A673 (cell line): Measurements from ENCODE around the gene ACSL5. TPM values are rescaled to one million over a fixed set of nuclear protein-coding genes. Genes with fewer than 3 reads are reported as not detected.
"Not testable (repeated sequence)": the region's sequence is repeated elsewhere in the genome, so short reads cannot be mapped to it uniquely, and the experiment has no call there.

Source experiments
- BruUV-seq: library from RNA; stranded (reverse); fragments of 400-500 nt; replicated peaks from 2 replicates; lab custom pipeline; 2021; lab: Mats Ljungman, UMichigan
- CTCF ChIA-PET: fragments of 300-600 bp; sonication (Branson Sonifier 250); formaldehyde crosslinking; loops from one replicate; lab custom pipeline; 2022; ENCODE audit warnings: antibody characterized with exemption; lab: Charles Lee
- POLR2A ChIA-PET: fragments of 300-600 bp; sonication (Branson Sonifier 250); formaldehyde crosslinking; loops from one replicate; lab custom pipeline; 2022; ENCODE audit warnings: antibody characterized with exemption; ENCODE audit not compliant: low non-redundant PET; lab: Charles Lee
- DNase-seq: peaks from one replicate; pipeline ENCODE4 v3.0.0-alpha.2; 2015; ENCODE audit warnings: low spot score
- H3K27ac ChIP-seq: fragments of 200-600 bp; sonication (generic); 2 replicates; pipeline ENCODE4 v1.5.1; 2016; ENCODE audit warnings: mixed run types, low read depth, mild to moderate bottlenecking, mixed read lengths, antibody characterized with exemption, low read length; ENCODE audit not compliant: poor library complexity, severe bottlenecking
- H3K27me3 ChIP-seq: fragments of 200-600 bp; sonication (generic); replicated peaks from 2 replicates; pipeline ENCODE4 v1.6.1; 2017; ENCODE audit warnings: mixed run types, low read depth, mild to moderate bottlenecking, mixed read lengths, antibody characterized with exemption, low read length; ENCODE audit not compliant: insufficient read depth, poor library complexity
- H3K36me3 ChIP-seq: fragments of 200-600 bp; sonication (generic); 2 replicates; pipeline ENCODE4 v1.6.1; 2016; ENCODE audit warnings: mixed run types, mild to moderate bottlenecking, mixed read lengths, antibody characterized with exemption, low read length; ENCODE audit not compliant: insufficient read depth, poor library complexity, severe bottlenecking
- H3K4me1 ChIP-seq: fragments of 200-600 bp; sonication (generic); 2 replicates; pipeline ENCODE4 v1.6.1; 2017; ENCODE audit warnings: mixed run types, mild to moderate bottlenecking, mixed read lengths, antibody characterized with exemption, low read length; ENCODE audit not compliant: insufficient read depth, poor library complexity, severe bottlenecking
- H3K4me3 ChIP-seq: fragments of 200-600 bp; sonication (generic); 2 replicates; pipeline ENCODE4 v1.5.1; 2016; ENCODE audit warnings: low read depth, mixed run types, mild to moderate bottlenecking, mixed read lengths, low read length; ENCODE audit not compliant: poor library complexity, severe bottlenecking
- H3K9me3 ChIP-seq: fragments of 200-600 bp; sonication (generic); 2 replicates; pipeline ENCODE4 v1.6.1; 2016; ENCODE audit warnings: mixed run types, low read depth, mild to moderate bottlenecking, mixed read lengths, antibody characterized with exemption, low read length; ENCODE audit not compliant: poor library complexity, severe bottlenecking
- EZH2 ChIP-seq: fragments of 200-600 bp; sonication (generic); IDR thresholded peaks from 2 replicates; pipeline ENCODE4 v1.6.1; 2017; ENCODE audit warnings: borderline replicate concordance, low read depth, mild to moderate bottlenecking, mixed read lengths, antibody characterized with exemption, low read length; ENCODE audit not compliant: poor library complexity, severe bottlenecking
- intact Hi-C: fragments of 100-400 bp; cut with micrococcal nuclease; formaldehyde crosslinking; loops from one replicate; pipeline ENCODE4 v1.10.0; 2022; ENCODE audit not compliant: unreplicated experiment
- total RNA-seq: library from RNA; stranded (reverse); gene quantifications from 2 replicates; pipeline ENCODE4 v1.2.3, GENCODE V29; 2021
- TF ChIP-seq, protein P1 (sequence below): fragments of 300-800, 200-600 bp; sonication (generic); conservative IDR thresholded peaks from 2 replicates; pipeline ENCODE4 v1.5.1; 2017; ENCODE audit warnings: low read depth, mild to moderate bottlenecking, antibody characterized with exemption, low read length, moderate library complexity, mixed read lengths

Gene ACSL5
- total RNA-seq, 1 experiment from 2014 or later, result 1.0 TPM

DNA sequence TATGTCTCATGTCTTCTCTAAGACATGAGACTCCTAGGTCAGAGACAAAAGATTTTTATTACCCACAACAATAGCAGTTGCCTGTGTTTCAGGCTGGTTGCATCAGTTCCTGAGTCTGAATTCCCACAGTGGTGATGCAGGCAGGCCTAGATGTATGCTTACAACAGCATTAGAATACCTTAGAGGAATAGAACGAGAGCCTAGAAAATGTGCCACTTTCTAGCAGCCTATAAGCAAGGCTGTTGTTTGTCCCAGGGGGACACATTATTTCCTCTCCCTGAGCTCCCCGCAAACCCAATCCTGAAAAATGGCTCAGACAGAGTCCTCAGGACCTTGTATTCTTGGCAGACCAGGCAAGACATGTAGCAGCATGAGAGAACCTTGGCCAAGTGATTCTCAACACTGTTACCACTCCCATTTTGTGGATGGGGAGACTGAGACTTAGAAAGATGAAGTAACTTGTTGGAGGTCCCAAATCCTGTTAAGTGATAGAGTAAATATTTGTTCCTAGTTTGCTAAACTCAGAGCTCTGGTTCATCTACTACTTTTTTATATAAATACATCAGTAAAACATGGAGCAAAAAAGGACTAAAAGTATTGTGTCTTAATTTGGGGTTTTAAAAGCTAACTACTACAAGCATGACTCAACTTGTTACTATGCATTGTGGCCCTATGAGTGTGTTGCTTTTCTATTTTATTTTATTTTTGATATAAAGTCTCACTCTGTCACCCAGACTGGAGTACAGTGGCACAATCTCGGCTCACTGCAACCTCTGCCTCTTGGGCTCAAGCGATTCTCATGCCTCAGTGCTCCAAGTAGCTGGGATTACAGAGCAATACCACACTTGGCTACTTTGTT is 87.3 kb downstream of the ACSL5 start:
- peak; percentile 62 for DNase-seq
- TF ChIP-seq, protein P1, sequence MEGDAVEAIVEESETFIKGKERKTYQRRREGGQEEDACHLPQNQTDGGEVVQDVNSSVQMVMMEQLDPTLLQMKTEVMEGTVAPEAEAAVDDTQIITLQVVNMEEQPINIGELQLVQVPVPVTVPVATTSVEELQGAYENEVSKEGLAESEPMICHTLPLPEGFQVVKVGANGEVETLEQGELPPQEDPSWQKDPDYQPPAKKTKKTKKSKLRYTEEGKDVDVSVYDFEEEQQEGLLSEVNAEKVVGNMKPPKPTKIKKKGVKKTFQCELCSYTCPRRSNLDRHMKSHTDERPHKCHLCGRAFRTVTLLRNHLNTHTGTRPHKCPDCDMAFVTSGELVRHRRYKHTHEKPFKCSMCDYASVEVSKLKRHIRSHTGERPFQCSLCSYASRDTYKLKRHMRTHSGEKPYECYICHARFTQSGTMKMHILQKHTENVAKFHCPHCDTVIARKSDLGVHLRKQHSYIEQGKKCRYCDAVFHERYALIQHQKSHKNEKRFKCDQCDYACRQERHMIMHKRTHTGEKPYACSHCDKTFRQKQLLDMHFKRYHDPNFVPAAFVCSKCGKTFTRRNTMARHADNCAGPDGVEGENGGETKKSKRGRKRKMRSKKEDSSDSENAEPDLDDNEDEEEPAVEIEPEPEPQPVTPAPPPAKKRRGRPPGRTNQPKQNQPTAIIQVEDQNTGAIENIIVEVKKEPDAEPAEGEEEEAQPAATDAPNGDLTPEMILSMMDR, result no peak
- TF ChIP-seq EZH2, result no peak
- Histone ChIP-seq H3K27me3 (no peaks in the 10 kb centered on the region), H3K4me3 (no peak overlapping the region), H3K4me1 (no peaks in the 10 kb centered on the region), H3K9me3 (no peaks in the 10 kb centered on the region), H3K27ac (peak overlapping the region; percentile 81), H3K36me3 (peaks cover 17% of the 10 kb centered on the region)
- CTCF ChIA-PET, result no interaction called here
- intact Hi-C loops, result no loop called here
- no TSS peak for BruUV-seq
- POLR2A ChIA-PET, result interaction anchor here (0.6 kb wide), 2 partner anchors 24 to 982 kb away, joined by 3 to 13 read pairs; no protein-coding TSS in a partner anchor

DNA sequence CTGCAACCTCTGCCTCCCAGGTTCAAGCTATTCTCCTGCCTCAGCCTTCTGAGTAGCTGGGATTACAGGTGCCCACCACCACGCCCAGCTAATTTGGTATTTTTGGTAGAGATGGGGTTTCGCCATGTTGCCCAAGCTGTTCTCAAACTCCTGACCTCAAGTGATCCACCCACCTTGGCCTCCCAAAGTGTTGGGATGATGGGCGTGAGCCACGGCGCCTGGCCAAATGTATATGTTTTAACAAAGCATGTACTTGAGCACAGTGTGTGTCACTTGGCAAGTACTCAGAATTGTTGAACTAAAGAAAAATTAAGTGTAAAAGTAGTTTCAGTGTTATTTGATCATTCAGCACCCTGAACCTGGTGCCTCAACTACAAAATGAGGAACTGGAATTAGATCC is 90.2 kb downstream of the ACSL5 start:
- H3K4me3 ChIP-seq, BruUV-seq, H3K27ac ChIP-seq, H3K27me3 ChIP-seq, H3K4me1 ChIP-seq, intact Hi-C loops, H3K9me3 ChIP-seq, POLR2A ChIA-PET, DNase-seq: not testable (repeated sequence)
- peaks cover 20% of the 10 kb centered on the region for H3K36me3 ChIP-seq
- CTCF ChIA-PET, result interaction anchor here (0.7 to 1.0 kb wide), 2 partner anchors 8 to 489 kb away, joined by 3 to 4 read pairs; no protein-coding TSS in a partner anchor

DNA sequence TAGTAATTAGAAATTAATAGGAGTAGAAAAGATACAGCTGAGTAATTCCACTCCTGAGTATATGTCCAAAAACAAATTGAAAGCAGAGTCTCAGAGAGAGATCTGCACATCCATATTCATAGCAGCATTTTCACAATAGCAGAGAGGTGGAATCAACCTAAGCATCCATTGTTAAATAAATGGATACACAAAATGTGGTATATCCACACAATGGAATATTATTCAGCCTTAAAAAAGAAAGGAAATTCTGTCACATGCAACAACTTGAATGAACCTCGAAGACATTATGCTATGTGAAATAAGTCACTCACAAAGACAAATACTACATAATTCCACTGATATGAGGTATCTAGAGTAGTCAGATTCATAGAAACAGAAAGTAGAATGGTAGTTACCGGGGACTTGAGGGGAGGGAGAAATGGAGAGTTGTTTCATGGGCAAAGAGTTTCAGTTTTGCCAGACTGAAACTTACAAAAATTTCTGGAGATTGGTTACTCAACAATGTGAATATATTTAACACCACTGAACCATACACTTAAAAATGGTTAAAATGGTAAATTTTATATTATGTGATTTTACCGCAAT is 91.5 kb downstream of the ACSL5 start:
- TF ChIP-seq, protein P1, result no peak
- ChIA-PET POLR2A (interaction anchor here (0.7 kb wide), 1 partner anchor 97 kb away, joined by 3 read pairs; no protein-coding TSS in a partner anchor), CTCF (no interaction called here)
- DNase-seq, result no peak
- intact Hi-C loops, result no loop called here
- Histone ChIP-seq H3K4me1 (no peaks in the 10 kb centered on the region), H3K36me3 (peaks cover 20% of the 10 kb centered on the region), H3K27me3 (no peaks in the 10 kb centered on the region), H3K9me3 (no peaks in the 10 kb centered on the region), H3K4me3 (no peak overlapping the region), H3K27ac (no peak overlapping the region)
- BruUV-seq, result no TSS peak
